C1 segment of cervical spinal cord (tissue), 14 donors: ENCODE results near the gene ZNF470.
A peak's percentile ranks its signal among the peaks of the same experiment; 100 is the strongest.

Experiments
- DNase-seq, 14 donors: peaks; one replicate each; lab custom pipeline; 2025; lab: John Stamatoyannopoulos, UW

ZNF470 gene

GRCh38 chr19:56567274-56568120 lies at the start of gene ZNF470:
TSS of gene ZNF470 (plus strand) at chr19:56567468. CDS start at chr19:56570312, 2,844 bp downstream.
- peak; percentile 59 to 95 (median 89) for DNase-seq

GRCh38 chr19:56525214-56525860 lies 41.9 kb upstream of the ZNF470 start:
- DNase-seq = no peak

GRCh38 chr19:56537442-56537841 lies 29.8 kb upstream of the ZNF470 start:
- DNase-seq = no peak

- DNase-seq = peak; percentile 47 to 97 (median 94)
Observed at GRCh38 chr19:56538254-56538760, 29.0 kb upstream of the ZNF470 start.

- peak in 5 of 14 donors; percentile 54 to 71 (median 67) for DNase-seq
Observed at GRCh38 chr19:56538761-56539263, 28.5 kb upstream of the ZNF470 start, which contains the start of gene ZFP28. TSS of gene ZFP28 (plus strand) at chr19:56538948. CDS start at chr19:56539019, 71 bp downstream.

- DNase-seq = no peak
Observed at GRCh38 chr19:56543776-56544175, 23.5 kb upstream of the ZNF470 start.

- DNase-seq = no peak
Observed at GRCh38 chr19:56547535-56547934, 19.7 kb upstream of the ZNF470 start.

GRCh38 chr19:56554272-56554869 lies 12.9 kb upstream of the ZNF470 start:
- DNase-seq = no peak

- no peak for DNase-seq
Observed at GRCh38 chr19:56562766-56563165, 4.5 kb upstream of the ZNF470 start.

GRCh38 chr19:56566904-56567273 lies 379 bp upstream of the ZNF470 start:
- peak in 2 of 14 donors; percentile 17 to 53 for DNase-seq

GRCh38 chr19:56572589-56572988 lies 5.3 kb downstream of the ZNF470 start:
- DNase-seq = no peak

- DNase-seq = no peak
Observed at GRCh38 chr19:56573914-56574313, 6.6 kb downstream of the ZNF470 start.

GRCh38 chr19:56577719-56578602 lies 10.7 kb downstream of the ZNF470 start:
- DNase-seq = no peak

GRCh38 chr19:56594446-56594782 lies 27.1 kb downstream of the ZNF470 start:
- DNase-seq = no peak

GRCh38 chr19:56594783-56595547 lies 27.7 kb downstream of the ZNF470 start, which contains the start of gene ZNF71:
TSS of gene ZNF71 (plus strand) at chr19:56595302. CDS start at chr19:56601559, 6,257 bp downstream.
- peak in 13 of 14 donors; percentile 72 to 91 (median 83) for DNase-seq

- DNase-seq = no peak
Observed at GRCh38 chr19:56595548-56595899, 28.3 kb downstream of the ZNF470 start.

- DNase-seq = no peak
Observed at GRCh38 chr19:56596676-56597075, 29.4 kb downstream of the ZNF470 start.

GRCh38 chr19:56597696-56598095 lies 30.4 kb downstream of the ZNF470 start:
- DNase-seq = no peak

GRCh38 chr19:56601375-56601774 lies 34.1 kb downstream of the ZNF470 start:
- no peak for DNase-seq

- peak in 6 of 14 donors; percentile 19 to 60 (median 33) for DNase-seq
Observed at GRCh38 chr19:56603829-56604228, 36.6 kb downstream of the ZNF470 start.
